HL-60/S4 (cell line): ENCODE measurements around the gene CTNNA3.

Experiments used
- in situ Hi-C: fragments of 300-500 bp; cut with MboI; formaldehyde crosslinking; loops from 2 replicates; pipeline ENCODE4 v1.14.3; 2022; ENCODE audit warnings: low sequenced_read_pairs

CTNNA3 gene

DNA sequence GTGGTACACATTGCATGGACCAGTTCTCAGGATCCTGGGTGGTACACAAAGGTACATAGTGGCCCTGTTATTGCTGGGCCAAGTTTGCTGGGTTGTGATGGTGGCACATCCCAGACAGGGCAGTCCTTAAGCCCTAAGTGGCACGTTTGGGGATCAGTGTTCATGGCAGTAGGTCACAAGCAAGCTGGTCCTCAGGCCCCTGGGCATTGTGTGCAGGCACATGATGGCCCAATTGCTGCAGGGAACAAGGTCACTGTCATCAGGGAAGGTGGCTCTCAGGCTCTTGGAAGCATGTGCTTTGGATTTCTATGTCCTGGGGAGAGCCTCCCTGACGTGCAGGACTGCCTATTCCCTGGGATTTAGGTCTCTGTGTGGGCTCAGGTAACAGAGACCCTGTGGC is 1182.5 kb downstream of the CTNNA3 start:
- in situ Hi-C loops: no loop called here

DNA sequence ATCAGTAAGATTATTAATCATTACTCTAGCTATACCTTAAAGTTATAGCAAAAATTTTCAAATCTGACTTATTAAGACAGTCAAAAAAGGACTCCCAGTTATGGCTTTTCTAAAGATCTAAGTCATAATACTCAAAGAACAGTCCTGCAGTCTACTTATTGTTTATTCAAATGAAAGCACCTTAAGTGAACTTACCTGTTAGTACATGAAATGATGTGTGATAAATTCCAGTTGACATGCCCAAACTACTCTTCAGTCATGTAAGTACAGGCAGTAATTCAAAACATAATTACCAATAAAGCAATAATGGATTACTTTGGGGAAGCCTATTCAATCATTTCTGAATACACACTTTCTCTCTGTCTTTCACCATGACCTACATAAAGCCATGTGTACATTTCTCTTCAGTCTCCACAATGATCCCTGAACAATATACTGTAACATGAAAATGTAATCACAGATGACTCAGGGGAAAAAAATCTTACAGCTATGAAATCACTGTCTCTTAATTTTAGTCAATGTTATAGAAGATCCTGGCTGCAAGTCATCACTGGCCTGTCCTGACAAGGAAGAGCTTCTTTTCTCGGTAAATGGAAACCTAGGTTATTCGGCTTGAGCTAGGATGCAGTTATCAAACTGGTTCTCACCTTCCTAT is 1190.9 kb downstream of the CTNNA3 start:
- in situ Hi-C loops: no loop called here

DNA sequence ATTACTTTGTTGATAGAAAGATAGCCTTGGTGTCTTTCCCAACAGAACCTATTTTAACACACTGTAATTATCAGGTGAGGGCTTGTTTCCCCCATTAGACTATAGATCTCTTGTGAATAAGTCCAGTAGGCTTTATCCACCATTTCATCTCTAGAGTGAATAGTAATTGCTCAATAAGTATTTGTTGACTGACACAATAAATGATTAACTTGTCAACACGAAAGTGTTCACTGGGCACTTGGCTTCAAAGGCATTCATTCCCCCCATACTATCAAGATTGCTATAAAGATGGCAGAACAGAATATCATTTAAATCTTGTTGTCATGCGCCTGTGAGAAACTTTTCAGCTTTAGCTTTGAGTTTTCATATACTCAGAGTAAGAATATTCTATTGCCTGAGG is 1194.6 kb downstream of the CTNNA3 start:
- in situ Hi-C loops: no loop called here

GRCh38 chr10:66483966-66484365 is 1212.0 kb downstream of the CTNNA3 start:
- in situ Hi-C loops: no loop called here

- in situ Hi-C loops: no loop called here
Measured at GRCh38 chr10:66472156-66472555, 1223.8 kb downstream of the CTNNA3 start.

GRCh38 chr10:66467042-66467441 is 1229.0 kb downstream of the CTNNA3 start:
- in situ Hi-C loops: no loop called here

GRCh38 chr10:66466622-66467021 is 1229.4 kb downstream of the CTNNA3 start:
- in situ Hi-C loops: no loop called here

GRCh38 chr10:66463611-66464010 is 1232.4 kb downstream of the CTNNA3 start:
- in situ Hi-C loops: no loop called here

DNA sequence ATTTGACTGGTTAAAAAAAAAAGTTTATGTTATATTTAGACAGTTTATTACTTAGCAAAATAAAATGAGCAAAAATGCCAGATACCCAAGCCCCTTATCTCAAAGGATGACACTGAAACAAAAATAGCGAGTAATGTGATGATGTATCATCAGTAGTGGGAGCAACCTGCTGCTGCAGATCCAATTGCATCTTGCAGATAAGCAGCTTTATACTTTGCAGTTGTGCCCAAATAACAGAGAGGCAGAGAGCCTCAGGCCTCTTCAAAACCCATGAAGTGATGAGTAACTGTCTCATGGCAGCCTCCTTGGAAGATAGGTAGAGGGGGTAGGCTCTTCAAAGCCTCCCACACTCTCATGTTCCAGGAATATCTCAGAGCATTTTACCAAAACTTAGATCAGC is 1238.4 kb downstream of the CTNNA3 start:
- in situ Hi-C loops: no loop called here

- in situ Hi-C loops: no loop called here
Measured at GRCh38 chr10:66455304-66455703, 1240.7 kb downstream of the CTNNA3 start.

DNA sequence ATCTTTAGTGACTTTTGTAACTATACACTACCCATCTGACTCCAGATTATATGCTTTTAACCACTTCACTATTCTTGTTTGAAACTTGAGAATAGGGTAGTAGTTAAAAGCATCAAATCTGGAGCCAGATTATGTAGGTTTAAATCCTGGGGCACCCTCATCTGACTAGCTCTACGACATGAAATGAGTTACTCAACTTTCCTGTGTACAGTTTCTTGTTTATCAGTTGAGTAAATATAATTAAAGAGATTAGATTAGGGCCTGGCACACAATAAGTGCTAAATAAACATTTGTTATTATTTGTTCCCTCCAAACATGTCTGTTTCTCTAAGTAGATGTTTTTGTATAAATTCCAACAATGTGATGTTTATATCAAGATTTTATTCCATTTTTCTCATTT is 1255.4 kb downstream of the CTNNA3 start:
- in situ Hi-C loops: no loop called here

DNA sequence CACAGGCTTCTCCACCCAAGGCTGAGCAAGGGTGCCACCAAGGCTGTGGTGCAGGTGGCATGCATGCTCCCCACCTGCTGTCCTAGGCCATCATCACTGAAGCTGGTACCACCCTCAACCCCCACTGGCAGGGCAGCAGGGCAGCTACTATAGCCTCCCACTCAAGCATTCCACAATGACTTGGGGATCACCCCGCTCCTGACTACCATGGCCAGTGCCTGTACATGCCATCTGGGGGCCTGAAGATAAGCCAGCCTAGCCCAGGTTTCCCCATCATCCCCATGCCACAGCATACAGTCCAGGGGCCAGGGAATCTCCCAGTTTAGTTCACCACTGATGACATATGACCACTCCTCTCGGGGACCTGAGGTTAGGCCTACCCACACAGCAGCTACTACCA is 1281.1 kb downstream of the CTNNA3 start:
- in situ Hi-C loops: no loop called here

- in situ Hi-C loops: no loop called here
Measured at GRCh38 chr10:66405566-66405965, 1290.4 kb downstream of the CTNNA3 start.

DNA sequence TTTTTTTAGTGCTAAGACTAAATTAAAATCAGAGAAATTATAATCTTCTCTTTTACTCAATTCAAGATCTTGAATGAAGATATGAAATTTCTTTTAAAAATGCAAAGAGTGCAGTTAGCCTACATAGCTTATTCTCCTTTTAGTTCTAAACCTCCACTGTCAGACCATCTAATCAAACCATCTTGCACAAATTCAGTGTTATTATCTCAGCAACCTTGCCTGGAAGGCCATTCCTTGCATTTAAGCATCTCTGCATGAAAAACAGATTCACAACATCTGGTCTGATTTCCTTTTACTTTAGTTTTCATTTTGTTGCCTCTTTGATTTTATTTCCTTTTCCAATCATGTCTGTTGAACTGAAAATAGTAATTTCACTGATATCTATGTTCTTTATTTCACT is 1297.3 kb downstream of the CTNNA3 start:
- in situ Hi-C loops: no loop called here

GRCh38 chr10:66394342-66395063 is 1301.5 kb downstream of the CTNNA3 start:
- in situ Hi-C loops: no loop called here

DNA sequence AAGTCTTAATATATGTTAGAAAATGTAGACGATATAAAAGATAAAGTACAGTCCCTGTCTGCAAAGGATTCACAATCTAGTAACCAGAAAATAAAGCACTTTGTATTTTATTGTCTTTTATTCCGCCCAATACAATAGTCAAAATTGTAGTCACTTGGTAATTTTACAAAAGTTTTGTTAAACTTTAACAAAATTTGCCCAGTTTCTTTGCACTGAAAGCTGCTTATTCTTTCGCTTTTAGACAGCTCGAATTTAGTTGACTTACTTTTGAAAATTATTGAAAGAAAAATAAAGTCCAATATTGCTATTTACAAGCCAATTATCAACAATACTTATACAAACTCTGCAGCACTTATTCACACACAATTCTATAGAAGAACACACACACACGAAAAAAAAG is 1305.1 kb downstream of the CTNNA3 start:
- in situ Hi-C loops: no loop called here

DNA sequence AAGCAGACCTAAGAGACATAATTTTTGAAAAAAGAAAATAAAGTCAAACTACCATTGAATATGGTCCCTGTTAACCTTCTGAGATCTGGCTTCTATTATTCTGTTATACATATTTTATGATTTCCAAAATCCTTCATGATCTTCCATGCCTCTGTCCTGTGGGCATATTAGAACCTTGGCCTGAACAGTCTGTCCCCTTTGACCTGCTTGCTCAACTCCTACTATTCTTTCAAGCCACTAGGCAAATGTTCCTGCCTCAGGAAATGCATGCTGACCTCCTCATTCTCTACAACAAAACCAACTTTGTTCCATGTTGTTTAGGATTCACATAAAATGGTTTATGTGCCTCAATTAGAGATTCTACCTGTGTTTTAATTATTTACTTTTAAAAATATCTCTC is 1315.0 kb downstream of the CTNNA3 start:
- in situ Hi-C loops: no loop called here

DNA sequence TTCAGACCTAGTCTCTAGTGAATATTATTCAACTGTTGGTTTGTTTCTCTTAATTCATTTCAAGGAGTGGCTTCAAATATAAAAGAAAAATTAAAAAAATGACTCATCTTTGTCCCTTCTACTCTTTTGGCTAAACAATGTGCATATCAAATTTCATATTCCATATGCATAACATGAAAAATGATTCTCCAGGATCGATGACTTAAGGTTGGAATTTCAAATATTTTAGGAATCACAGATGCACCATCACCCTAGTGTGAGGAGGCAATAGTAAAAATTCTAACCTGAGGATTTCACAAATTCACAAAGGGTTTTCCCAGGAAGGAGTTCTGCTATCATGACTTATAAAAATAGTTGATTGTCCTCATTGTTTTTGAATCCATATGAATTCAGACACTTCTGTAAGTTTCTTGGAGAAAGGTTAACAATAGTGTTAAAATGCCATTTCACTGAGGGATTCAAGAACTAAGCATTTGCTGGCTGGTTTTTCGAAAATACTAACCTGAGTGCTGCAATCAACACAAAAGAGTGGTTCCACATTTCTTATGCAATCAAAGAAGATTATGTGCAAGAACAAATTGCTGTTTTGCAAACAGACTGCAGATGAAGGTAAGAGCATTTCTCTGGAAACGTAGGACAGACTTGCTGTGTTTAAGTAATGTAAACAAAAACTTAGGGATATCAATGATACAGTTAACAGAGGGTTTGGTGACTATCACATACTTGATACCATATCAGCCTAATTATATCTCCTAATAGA is 1317.7 kb downstream of the CTNNA3 start:
- in situ Hi-C loops: no loop called here

DNA sequence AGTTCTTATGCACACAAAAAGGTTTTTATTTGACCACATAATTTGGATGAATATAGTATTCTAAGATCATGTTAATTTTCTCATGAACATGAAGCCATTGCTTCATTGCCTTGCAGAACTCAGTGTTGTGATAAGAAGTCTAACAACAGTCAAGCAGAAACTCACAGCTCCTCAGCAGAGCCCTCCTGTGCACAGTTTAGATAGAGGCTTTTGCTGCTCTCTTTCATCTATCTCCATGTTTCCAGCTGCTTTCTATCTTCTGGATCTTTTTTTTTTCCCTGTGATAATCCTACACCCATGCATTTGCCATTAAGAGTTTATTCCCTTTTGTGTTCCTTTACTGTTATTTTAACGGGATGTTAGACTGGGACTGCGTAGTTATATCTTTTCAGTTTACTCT is 1327.8 kb downstream of the CTNNA3 start:
- in situ Hi-C loops: no loop called here

DNA sequence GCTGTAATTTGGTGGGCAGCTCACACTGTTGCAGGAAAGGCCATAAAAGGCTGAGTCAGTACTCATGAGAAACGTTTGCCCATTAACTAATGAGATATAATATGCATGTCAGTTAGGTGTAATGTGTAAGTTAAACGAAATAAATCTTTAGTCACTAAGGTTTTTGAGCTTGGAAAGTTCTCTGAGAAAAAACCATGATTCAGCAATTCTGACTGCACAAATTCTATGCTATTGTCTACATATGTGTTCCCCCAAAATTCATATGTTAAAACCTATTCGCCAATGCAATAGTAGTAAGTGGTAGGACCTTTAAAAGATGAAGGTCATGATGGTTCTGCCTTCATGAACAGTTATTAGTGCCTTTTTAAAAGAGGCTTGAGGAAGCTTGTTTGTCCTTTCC is 1329.8 kb downstream of the CTNNA3 start:
- in situ Hi-C loops: no loop called here

DNA sequence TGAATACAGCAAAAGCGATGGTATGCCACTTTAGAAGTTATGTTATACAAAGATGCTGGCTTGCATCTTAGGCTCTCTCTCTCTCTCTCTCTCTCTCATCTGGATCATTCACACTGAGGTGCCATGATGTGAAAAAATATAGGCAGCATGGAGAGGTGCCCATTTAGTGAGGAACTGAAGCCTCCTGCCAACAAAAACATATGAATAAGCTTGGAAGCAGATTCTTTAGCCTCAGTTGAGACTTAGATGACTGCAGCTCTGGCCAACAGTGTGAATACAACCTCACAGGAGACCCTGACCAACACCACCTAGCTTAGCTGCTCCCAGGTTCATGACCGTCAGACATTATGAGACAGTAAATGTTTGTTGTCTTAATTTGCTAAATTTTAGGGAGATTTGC is 1330.3 kb downstream of the CTNNA3 start:
- in situ Hi-C loops: no loop called here

GRCh38 chr10:66362522-66362921 is 1333.5 kb downstream of the CTNNA3 start:
- in situ Hi-C loops: no loop called here
